ENCODE measurements around the gene DDX1.

DNA sequence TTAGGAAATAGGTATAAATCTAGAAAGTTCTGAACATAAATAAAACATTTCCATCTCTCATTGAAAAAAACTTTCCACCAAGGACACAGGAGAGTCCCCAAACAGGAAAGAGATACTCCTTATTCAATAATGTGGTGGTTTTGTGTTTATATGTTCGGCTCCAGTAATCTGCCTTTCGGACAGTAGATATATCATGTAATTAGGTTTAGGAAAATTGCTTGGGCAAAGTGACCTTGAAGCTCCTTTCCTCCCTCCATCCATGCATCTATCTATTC lies 69.6 kb downstream of the DDX1 start:
- TF ChIP-seq, protein P1, sequence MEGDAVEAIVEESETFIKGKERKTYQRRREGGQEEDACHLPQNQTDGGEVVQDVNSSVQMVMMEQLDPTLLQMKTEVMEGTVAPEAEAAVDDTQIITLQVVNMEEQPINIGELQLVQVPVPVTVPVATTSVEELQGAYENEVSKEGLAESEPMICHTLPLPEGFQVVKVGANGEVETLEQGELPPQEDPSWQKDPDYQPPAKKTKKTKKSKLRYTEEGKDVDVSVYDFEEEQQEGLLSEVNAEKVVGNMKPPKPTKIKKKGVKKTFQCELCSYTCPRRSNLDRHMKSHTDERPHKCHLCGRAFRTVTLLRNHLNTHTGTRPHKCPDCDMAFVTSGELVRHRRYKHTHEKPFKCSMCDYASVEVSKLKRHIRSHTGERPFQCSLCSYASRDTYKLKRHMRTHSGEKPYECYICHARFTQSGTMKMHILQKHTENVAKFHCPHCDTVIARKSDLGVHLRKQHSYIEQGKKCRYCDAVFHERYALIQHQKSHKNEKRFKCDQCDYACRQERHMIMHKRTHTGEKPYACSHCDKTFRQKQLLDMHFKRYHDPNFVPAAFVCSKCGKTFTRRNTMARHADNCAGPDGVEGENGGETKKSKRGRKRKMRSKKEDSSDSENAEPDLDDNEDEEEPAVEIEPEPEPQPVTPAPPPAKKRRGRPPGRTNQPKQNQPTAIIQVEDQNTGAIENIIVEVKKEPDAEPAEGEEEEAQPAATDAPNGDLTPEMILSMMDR (conservative IDR thresholded peaks at IDR 0.05): no peak
- no peak for TF ChIP-seq EZH2 (IDR thresholded peaks at IDR 0.05; ENCODE audit: low read depth)
